ENCODE measurements around the gene CRIM1. TPM values are rescaled to one million over a fixed set of nuclear protein-coding genes. Genes with fewer than 3 reads are reported as not detected.

The CRIM1 gene, protein sequence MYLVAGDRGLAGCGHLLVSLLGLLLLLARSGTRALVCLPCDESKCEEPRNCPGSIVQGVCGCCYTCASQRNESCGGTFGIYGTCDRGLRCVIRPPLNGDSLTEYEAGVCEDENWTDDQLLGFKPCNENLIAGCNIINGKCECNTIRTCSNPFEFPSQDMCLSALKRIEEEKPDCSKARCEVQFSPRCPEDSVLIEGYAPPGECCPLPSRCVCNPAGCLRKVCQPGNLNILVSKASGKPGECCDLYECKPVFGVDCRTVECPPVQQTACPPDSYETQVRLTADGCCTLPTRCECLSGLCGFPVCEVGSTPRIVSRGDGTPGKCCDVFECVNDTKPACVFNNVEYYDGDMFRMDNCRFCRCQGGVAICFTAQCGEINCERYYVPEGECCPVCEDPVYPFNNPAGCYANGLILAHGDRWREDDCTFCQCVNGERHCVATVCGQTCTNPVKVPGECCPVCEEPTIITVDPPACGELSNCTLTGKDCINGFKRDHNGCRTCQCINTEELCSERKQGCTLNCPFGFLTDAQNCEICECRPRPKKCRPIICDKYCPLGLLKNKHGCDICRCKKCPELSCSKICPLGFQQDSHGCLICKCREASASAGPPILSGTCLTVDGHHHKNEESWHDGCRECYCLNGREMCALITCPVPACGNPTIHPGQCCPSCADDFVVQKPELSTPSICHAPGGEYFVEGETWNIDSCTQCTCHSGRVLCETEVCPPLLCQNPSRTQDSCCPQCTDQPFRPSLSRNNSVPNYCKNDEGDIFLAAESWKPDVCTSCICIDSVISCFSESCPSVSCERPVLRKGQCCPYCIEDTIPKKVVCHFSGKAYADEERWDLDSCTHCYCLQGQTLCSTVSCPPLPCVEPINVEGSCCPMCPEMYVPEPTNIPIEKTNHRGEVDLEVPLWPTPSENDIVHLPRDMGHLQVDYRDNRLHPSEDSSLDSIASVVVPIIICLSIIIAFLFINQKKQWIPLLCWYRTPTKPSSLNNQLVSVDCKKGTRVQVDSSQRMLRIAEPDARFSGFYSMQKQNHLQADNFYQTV
- total RNA-seq (2014; rRNA removed; shearing (Covaris generic)) (30.9 and 36.4 TPM in 2 replicates), polyA plus RNA-seq (2016; fragmentation: Nextera tagmentation; extraction: Ambion mirVana) (10.5 and 11.3 TPM in 2 replicates)
- long read RNA-seq, partial matches to known transcripts, result 0 of 2 reads
- long read RNA-seq, other reads (novel, unspliced or antisense), result 2 of 2 reads

DNA sequence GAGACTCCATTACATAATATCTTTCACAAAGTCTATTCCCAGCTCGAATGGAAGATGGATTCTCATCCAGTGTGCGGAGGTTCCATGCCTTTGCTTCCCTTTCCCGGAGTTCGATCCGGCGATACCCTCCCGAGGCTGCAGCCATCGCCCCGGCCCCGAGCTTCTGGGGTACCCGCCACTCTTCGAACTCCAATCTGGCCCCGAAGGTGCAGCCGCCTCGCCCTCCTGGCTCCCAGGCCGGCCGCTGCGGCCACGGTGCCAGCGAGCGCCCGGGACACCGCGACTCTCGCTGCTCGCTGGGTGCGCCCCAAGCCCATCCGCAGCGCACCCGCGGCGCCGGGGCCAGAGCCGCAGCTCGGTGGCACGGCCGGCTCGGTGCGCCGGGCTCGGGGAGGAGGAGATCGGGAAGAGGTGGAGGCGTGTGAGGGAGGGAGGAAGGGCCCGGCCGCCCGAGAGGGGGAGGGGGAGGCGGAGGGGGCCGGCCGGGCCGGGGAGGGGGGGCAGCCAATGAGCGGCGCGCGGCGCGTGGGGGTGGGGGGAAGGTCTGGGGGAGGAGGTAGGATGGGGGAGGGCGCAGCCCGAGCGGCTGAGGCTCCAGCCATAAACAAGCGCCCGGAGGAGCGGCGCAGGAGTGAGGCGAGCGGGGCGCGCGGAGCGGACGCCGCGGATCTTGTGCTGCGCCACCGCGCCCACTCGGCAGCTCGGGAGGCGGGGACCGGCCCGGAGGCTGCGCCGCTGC lies at the start of gene CRIM1:
Gene CRIM1, plus strand, starts transcription at position 628 of the 739 bp plus-strand sequence. CDS start 515 bp downstream, outside the sequence.
- H3K9me3 Mint-ChIP-seq, result no peaks in the 10 kb centered on the region
- H3K27me3 ChIP-seq (ENCODE audit: insufficient read depth), result peaks cover 20% of the 10 kb centered on the region
- peak within 1 kb of the TSS; percentile 62; the same call in 1 of the 2 replicates for H3K27ac Mint-ChIP-seq
- peaks cover 53% of the 10 kb centered on the region for H3K4me1 Mint-ChIP-seq
- peaks cover 26% of the 10 kb centered on the region for H3K27me3 Mint-ChIP-seq (ENCODE audit: insufficient read depth, low read depth, poor library complexity)
- no peaks in the 10 kb centered on the region for H3K36me3 ChIP-seq (ENCODE audit: insufficient read depth)
- H3F3A ChIP-seq (replicated peaks; ENCODE audit: low read depth), result no peaks in the 10 kb centered on the region
- peaks cover 62% of the 10 kb centered on the region for H3K79me2 ChIP-seq (replicated peaks; ENCODE audit: insufficient read depth)
- ATAC-seq (peak; percentile 62), DNase-seq (ENCODE audit: low spot score) (peak; percentile 88)
- peaks cover 51% of the 10 kb centered on the region for H3K4me1 ChIP-seq (ENCODE audit: insufficient read depth)
- H3K4me3 ChIP-seq, result peak within 1 kb of the TSS; percentile 95
- no peaks in the 10 kb centered on the region; the same call in 2 of the 3 replicates for H3K36me3 Mint-ChIP-seq (ENCODE audit: low read depth)
- no peak within 1 kb of the TSS for H2AFZ ChIP-seq
- TF ChIP-seq POLR2AphosphoS5 (IDR thresholded peaks at IDR 0.05; ENCODE audit: low read depth), result peak; percentile 71; the same call in 1 of the 2 replicates
- TF ChIP-seq NANOG (IDR thresholded peaks at IDR 0.05; ENCODE audit: borderline replicate concordance), result no peak
- H3K4me2 ChIP-seq, result peak within 1 kb of the TSS; percentile 96
- H3K4me3 Mint-ChIP-seq, result peak within 1 kb of the TSS; percentile 93
- 0 out of 2 replicates have a peak, but pooled peaks cover 3% of the 10 kb centered on the region for H3K9me2 ChIP-seq (ENCODE audit: insufficient read depth)
- peaks cover 12% of the 10 kb centered on the region; the same call in 1 of the 2 replicates for H4K20me1 ChIP-seq (replicated peaks; ENCODE audit: insufficient read depth)
- H3K27ac ChIP-seq (ENCODE audit: low read depth), result peak within 1 kb of the TSS; percentile 69; the same call in 1 of the 2 replicates

DNA sequence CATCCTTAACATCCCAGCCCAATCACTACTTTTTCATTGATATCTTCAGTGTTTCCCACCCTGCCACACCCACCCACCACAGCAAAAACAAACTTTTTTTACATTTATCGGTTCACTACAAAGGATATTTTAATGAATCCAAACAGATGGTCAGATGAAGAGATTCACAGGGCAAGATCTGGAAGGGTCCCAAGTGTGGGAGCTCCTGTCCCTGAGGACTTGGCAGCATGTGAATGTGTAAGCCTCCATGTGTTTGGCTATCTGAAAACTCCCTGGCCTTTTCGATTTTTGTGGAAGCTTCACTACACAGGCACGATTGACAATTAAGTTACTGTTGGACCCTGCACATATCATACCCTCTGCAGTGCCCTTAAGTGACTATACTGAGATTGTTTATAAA lies 48.1 kb upstream of the CRIM1 start:
- H3F3A ChIP-seq (replicated peaks; ENCODE audit: low read depth), result no peaks in the 10 kb centered on the region
- H3K36me3 ChIP-seq (ENCODE audit: insufficient read depth), result no peaks in the 10 kb centered on the region
- Mint-ChIP-seq H3K4me1 (no peaks in the 10 kb centered on the region), H3K9me3 (peaks cover 3% of the 10 kb centered on the region), H3K27me3 (ENCODE audit: insufficient read depth, low read depth, poor library complexity) (peaks cover 1% of the 10 kb centered on the region), H3K4me3 (no peak overlapping the region), H3K36me3 (ENCODE audit: low read depth) (peaks cover 3% of the 10 kb centered on the region; the same call in 1 of the 3 replicates), H3K27ac (no peak overlapping the region)
- H4K20me1 ChIP-seq (replicated peaks; ENCODE audit: insufficient read depth), result no peaks in the 10 kb centered on the region
- no peaks in the 10 kb centered on the region for H3K79me2 ChIP-seq (replicated peaks; ENCODE audit: insufficient read depth)
- H3K4me3 ChIP-seq, result no peak overlapping the region
- no peak for ATAC-seq
- DNase-seq (ENCODE audit: low spot score), result no peak
- H3K4me1 ChIP-seq (ENCODE audit: insufficient read depth), result no peaks in the 10 kb centered on the region
- peaks cover 24% of the 10 kb centered on the region for H3K9me2 ChIP-seq (ENCODE audit: insufficient read depth)
- no peak overlapping the region for H2AFZ ChIP-seq
- no peaks in the 10 kb centered on the region for H3K27me3 ChIP-seq (ENCODE audit: insufficient read depth)
- H3K27ac ChIP-seq (ENCODE audit: low read depth), result no peak overlapping the region
- H3K4me2 ChIP-seq, result no peak overlapping the region
- TF ChIP-seq EZH2 (IDR thresholded peaks at IDR 0.05; ENCODE audit: low read depth, unreplicated experiment) (no peak), ETS1 (IDR thresholded peaks at IDR 0.05) (no peak), CREB1 (CRISPR knock-in tag; IDR thresholded peaks at IDR 0.05; ENCODE audit: low read depth) (no peak), ZNF462 (CRISPR knock-in tag; IDR thresholded peaks at IDR 0.05) (no peak), ZNF331 (CRISPR knock-in tag; IDR thresholded peaks at IDR 0.05; ENCODE audit: low read depth) (no peak), NANOG (IDR thresholded peaks at IDR 0.05; ENCODE audit: borderline replicate concordance) (no peak), EZH2phosphoT487 (IDR thresholded peaks at IDR 0.05; ENCODE audit: unreplicated experiment) (no peak), POLR2AphosphoS5 (IDR thresholded peaks at IDR 0.05; ENCODE audit: low read depth) (no peak)
